Measurements from ENCODE around the gene MYPOP.
"Not testable (repeated sequence)": the region's sequence is repeated elsewhere in the genome, so short reads cannot be mapped to it uniquely, and the experiment has no call there.

Gene MYPOP

DNA sequence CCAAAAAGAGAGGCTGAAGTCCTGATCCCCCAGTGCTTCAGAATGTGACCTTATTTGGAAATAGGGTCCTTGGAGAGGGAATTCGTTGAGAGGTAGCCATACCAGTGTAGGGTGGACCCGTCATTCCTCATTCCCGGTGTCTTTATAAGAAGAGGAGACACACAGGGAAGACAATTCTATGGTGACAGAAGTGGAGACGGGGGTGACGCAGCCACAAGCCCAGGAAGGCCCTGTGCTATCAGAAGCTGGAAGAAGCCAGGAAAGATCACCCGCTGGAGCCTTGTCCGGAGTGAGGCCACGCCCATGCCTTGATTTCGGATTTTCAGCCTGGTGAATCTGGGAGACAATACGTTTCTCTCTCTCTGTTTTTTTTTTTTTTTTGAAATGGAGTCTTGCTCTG, 2.6 kb upstream of the MYPOP start:
- DNase-seq: no peak

- peak; percentile 92 to 93 for DNase-seq
These were observed 525 bp upstream of the MYPOP start for GRCh38 chr19:45902651-45903625.

DNA sequence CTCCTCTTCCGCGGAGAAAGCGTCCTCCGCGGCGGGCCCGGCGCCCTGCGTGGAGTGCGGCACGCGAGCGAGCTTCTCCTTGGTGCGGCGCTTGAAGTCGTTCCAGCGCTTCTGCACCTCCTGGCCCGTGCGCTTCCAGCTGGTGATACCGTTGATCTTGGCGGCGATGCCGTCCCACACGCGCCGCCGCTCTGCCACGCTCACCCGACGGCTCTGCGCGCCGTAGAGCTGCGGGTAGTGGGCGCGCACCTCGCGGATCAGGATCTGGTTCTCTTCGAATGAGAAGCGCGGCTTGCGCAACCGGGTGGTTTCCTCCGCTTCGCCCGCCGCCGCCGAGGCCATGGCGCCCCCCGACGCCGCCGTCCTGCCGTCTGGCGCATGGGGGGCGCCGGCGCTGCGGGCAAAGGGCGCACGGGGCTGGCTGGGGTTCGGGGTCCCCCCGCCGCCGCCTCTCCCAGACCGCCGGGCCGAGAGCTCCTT, 941 bp downstream of the MYPOP start:
- DNase-seq: peak; percentile 43 to 50

GRCh38 chr19:45900738-45901431, 1.5 kb downstream of the MYPOP start:
- no peak for DNase-seq

- no peak for DNase-seq
These were observed 2.4 kb downstream of the MYPOP start for GRCh38 chr19:45899919-45900589.

DNA sequence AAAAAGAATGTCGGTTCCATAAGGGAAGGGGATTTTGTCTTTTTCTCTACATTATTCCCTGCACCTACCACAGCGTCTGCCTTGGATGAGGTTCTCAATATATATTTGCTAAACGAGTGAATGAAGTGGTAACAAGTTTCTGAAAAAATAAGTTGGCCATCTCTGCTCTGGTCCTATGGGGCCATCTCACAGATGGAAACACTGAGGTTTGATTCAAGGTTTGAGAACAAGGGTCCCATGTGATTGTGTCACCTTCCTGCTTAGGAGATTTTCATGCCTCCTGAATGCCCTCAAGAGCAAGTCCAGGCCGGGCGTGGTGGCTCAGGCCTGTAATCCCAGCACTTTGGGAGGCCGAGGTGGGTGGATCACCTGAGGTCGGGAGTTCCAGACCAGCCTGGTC, 3.2 kb downstream of the MYPOP start:
- no peak for DNase-seq

GRCh38 chr19:45897261-45897812, 5.1 kb downstream of the MYPOP start:
- no peak for DNase-seq

DNA sequence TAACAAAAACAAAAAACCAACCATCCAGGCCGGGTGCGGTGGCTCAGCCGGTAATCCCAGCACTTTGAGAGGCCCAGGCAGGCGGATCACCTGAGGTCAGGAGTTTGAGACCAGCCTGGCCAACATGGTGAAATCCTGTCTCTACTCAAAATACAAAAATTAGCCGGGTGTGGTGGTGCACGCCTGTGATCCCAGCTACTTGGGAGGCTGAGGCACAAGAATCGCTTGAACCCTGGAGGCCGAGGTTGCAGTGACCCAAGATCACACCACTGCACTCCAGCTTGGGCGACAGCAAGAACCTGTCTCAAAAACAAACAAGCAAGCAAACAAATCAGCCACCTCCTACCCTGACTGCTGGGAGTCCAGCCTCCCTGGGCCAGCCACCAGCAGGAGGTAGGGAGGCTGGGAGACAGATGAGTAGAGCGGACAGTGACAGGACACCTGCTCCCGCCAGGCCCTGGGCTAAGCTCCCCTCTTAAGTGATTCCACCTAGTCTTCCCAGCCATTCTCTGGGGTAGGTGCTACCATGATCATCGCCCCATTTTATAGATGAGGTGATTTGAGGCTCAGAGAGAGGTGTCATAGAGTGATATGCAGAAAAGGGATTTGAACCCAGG, 6.3 kb downstream of the MYPOP start:
- DNase-seq: not testable (repeated sequence)

GRCh38 chr19:45895519-45895972, 6.9 kb downstream of the MYPOP start:
- DNase-seq: no peak

DNA sequence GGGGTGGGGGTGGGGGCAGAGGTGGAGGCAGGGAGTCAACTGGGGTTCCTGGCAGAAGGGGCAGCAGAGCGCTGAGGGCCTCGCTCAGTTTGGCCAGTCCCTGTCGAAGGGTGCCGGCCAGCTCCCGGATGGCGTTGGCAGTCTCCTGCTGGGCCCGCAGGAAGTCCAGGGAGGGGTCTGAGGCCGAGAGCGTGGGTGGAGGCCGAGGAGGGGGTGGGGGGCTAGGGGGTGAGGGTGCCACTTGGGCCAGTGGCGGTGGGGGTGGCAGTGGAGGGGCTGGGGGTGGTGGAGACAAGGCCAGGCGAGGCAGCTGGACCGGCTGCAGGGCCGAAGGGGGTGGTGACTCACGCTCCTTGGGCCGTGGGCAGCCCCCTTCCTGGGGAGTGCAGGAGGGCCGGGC, 11.5 kb downstream of the MYPOP start:
- no peak for DNase-seq

DNA sequence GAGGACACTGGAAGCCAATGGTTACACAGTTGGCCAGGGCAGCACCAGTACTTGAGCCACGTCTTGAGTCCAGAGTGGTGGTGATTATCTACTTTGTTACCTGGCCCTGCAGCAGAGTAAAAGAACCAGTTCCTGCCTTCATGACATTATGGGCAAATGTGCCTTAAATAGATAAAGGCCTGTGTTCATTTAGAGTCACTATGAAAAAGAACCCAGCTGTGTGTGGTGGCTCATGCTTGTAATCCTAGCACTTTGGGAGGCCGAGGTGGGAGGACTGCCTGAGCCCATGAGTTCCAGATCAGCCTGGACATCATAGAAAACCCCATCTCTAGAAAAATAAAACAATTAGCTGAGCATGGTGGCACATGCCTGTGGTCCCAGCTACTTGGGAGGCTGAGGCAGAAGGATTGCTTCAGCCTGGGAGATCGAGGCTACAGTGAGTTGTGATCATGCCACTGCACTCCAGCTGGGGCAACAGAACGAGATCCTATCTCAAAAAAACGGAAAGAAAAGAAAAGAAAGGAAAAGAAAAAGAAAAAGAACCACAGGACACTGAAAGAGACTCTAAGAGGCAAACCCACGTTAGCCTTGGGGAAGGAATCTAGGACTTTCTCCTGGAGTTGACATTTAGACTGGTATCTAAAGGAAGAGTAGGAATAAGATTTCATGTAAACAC, 13.1 kb downstream of the MYPOP start:
- DNase-seq: no peak

DNA sequence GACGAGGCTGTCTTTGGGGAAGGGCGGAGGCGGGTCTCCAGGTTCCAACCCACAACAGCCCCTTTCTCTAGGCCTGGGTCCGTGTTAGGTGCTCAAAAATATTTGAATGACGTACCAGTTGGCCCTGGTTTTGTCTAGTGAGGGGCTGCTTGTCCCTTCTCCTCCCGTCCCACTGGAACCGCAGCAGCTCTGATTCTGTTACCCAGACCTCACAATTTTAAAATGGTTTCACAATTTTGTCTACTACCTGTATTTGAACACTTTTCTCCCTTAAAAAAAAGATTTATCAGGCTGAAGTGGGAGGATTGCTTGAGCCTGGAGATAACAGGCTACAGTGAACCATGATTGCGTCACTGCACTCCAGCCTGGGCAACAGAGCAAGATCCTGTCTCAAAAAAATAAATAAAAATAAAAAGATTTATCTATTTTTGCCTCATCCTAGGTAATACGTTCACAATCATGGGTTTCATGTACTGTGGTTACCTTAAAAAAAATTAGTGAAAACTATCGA, 15.2 kb downstream of the MYPOP start:
- no peak for DNase-seq

DNA sequence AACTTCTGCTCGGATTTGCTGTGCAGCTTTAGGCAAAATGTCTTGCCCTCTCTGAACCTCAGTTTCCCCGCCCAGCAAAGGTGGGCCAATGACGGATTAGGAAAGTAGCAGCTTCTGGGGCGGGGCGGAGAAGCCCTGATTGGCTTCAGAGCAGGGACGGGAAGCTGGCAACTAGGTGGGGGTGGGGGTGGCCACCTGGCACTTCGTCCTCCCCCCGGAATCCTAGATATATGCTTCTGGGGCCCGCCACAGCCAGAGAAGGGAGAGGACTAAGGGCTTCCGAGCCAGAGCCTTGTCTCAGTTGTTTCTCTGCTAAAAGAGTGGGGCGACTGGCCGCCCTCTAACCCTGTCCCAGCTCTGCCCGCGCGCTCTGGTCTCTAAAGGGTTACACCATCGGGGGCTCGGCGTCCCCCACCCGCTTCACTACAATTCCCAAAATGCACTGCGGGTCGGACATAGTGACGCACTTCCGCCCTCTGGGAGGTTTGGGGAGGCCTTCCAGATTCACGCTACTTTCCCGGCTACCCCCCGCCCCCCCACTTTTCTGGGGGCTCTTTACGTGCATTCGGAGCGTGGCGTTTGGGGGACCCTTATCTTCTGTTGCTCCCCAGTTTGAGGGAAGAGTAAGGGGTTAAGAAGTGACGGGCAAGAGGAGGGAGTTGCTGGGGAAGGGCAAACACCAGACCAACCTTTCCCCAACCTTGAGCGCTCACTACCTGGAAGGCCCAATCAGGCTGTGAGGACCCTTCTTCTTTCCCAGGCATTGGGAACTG, 15.8 kb downstream of the MYPOP start:
- peak; percentile 74 to 76 for DNase-seq

DNA sequence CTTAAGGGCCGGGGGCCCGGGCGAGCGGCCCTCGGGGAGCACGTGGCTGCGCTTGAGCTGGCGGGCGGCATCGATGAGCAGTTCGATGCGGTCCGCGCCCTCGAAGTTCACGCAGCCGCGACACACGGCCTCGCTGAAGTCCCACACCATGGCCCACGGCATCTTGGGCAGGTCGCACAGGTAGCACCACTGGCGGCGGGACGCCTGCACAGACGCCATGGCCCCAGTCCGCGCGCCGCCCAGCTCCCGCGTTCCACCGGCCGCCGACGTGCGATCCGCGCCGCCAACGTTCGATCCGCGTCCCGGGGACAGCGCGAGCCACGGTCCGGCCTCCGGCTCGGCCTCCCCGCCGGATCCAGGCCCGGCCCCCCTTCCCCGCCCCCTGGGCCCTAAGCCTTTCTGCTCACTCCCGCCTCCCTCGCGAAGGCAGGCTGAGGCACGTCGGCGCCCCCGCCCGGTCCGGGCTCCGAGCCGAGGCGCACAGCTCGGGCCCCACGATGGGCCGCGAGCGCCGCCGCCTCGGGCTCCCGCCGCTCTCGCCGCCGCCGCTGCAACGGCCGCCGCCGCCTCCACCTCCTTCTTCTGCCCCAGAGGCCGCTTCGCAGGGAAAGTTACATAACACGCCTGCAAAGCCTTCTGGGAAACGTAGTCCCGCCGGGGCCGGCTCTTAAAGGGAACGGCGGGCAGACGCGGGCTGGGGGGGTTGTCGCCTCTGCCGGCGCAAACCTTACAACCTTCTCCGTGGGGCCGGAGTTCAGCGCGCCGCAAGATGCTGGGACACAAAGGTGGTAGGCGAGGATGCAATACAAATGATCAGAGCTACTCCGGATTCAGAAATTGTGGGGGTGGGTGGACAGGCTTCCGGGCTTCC, 16.6 kb downstream of the MYPOP start, which contains the start of gene IRF2BP1:
Gene IRF2BP1 (minus strand): TSS at position 586 of the 871 bp plus-strand sequence. CDS start 367 bp downstream, at position 219.
- DNase-seq: peak; percentile 77 to 83

DNA sequence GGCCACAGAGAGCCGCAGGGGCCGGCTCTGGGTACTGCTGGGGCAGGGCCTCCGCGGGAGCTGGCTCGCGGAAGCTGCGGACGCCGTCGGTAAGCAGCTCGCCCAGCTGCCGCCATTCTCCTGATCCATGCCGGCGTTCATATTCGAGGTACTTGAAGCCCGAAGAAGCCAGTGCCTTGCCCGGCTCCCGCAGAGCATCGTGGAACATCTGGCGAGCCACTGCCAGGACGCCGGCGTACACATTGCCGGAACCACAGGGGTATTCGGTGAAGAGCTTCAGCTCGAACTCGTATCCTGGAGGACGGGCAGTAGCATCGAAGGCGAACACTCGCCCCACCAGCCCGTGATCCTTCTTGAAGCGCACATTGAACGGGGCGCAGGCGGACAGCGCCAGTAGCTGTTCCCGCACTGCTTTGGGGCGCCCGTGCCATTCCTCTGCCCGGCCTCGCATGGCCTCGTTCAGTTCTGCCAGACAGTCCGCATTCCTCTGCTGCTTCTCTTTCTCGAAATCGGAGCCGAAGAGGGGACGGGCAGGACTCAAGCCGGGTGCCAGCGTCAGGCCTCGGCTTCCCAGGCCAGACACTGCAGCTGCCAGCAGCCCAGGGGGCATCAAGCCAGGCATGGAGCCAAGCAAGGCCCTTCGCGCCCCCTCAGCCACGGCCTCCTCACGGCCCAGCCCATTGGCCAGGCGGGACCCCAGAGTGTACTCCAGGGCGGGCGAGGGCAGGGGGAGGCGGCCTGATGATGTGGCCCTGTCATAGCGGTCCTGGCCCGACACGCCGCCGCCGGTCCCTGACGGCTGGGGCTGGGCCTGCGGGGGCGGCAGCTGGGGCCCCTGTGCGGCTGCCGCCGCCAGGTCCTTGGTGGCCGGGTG, 17.5 kb downstream of the MYPOP start:
- no peak for DNase-seq

DNA sequence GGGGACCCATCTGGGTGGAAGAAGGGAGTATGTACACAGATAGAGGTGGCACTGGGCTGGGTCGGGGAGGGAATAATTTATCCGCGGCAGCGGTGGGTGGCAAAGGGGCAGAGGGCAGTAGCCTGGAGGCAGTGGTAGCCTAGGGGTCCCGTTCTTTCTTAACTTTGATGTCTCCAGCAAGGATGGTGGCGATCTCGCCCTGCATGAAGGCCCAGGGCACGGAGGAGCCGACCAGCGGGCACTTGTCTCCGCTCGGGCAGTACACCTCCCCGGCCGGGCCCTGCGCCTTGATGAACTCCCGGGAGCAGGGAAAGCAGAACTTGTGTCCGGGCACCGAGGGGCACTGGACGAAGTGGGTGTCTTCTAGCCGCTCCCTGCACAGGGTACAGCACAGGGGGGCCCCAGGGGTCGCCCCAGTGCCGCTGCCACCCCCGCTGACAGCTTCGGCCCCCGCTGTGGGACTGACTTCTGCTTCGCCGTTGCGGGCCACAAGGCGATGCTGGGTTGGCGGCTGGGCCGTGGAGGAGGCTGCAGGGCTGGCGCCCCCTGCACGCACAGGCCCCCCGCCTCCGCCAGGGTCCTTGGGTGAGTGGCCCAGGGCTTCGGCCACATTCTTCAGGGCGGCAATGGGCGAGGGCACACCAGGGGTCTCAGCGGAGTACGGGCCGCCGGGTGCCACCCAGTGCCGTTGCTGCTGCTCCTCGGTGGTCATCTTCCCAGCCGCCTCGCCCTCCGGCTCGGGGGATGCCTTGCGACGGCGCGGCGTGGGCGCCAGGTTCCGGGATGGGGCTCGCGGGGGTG, 18.3 kb downstream of the MYPOP start:
- DNase-seq: no peak

DNA sequence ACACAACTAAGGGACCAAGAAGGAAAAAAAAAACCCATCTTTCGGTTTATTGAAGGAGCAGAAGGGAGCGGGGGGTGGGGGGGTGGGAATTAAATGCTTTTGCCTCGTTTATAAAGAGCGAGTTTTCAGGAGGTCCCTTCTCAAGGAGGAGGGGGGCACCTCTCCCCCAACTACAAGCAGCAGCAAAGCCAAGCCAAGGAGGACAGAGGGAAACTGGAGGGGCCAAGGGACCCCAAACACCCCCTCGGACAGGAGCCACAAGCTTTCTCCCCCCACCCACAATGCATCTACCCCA, 18.9 kb downstream of the MYPOP start:
- no peak for DNase-seq

Data from AML-193 (cell line).